Measurements from ENCODE around the gene FCER1A. TPM values are rescaled to one million over a fixed set of nuclear protein-coding genes. Genes with fewer than 3 reads are reported as not detected.
"Not testable (repeated sequence)": the region's sequence is repeated elsewhere in the genome, so short reads cannot be mapped to it uniquely, and the experiment has no call there.

FCER1A gene
- total RNA-seq, 1 donor from 2014 or later, result not detected

- FAIRE-seq (no peak), DNase-seq (ENCODE audit: low spot score in 2 of 2) (no peak)
Observed at GRCh38 chr1:159342761-159343425, 40.8 kb downstream of the FCER1A start.

GRCh38 chr1:159349374-159349773, 47.2 kb downstream of the FCER1A start:
- DNase-seq (ENCODE audit: low spot score in 2 of 2); FAIRE-seq: not testable (repeated sequence)

GRCh38 chr1:159352436-159352835, 50.3 kb downstream of the FCER1A start:
- FAIRE-seq (no peak), DNase-seq (ENCODE audit: low spot score in 2 of 2) (no peak)

Other genes with a start within 250 kb of the FCER1A start
- 22.8 TPM for gene AIM2, start 225.6 kb upstream of the FCER1A start, total RNA-seq
- 115 TPM for gene CADM3, start 130.7 kb upstream of the FCER1A start, total RNA-seq
- 0.41 TPM for gene ACKR1, start 97.5 kb upstream of the FCER1A start, total RNA-seq
- gene OR10J4, start 129.9 kb downstream of the FCER1A start, total RNA-seq, result not detected
- gene OR10J1, start 137.4 kb downstream of the FCER1A start, total RNA-seq, result not detected
- gene OR10J5, start 233.7 kb downstream of the FCER1A start, total RNA-seq, result not detected